ENCODE measurements around the gene MMEL1. TPM values are rescaled to one million over a fixed set of nuclear protein-coding genes. Genes with fewer than 3 reads are reported as not detected.
A peak's percentile ranks its signal among the peaks of the same experiment; 100 is the strongest.
"Not testable (repeated sequence)": the region's sequence is repeated elsewhere in the genome, so short reads cannot be mapped to it uniquely, and the experiment has no call there.

MMEL1 gene, protein sequence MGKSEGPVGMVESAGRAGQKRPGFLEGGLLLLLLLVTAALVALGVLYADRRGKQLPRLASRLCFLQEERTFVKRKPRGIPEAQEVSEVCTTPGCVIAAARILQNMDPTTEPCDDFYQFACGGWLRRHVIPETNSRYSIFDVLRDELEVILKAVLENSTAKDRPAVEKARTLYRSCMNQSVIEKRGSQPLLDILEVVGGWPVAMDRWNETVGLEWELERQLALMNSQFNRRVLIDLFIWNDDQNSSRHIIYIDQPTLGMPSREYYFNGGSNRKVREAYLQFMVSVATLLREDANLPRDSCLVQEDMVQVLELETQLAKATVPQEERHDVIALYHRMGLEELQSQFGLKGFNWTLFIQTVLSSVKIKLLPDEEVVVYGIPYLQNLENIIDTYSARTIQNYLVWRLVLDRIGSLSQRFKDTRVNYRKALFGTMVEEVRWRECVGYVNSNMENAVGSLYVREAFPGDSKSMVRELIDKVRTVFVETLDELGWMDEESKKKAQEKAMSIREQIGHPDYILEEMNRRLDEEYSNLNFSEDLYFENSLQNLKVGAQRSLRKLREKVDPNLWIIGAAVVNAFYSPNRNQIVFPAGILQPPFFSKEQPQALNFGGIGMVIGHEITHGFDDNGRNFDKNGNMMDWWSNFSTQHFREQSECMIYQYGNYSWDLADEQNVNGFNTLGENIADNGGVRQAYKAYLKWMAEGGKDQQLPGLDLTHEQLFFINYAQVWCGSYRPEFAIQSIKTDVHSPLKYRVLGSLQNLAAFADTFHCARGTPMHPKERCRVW
- 1 to 10 TPM in 2 of 4 donors, not detected in 2; 2.2 to 2.6 TPM for total RNA-seq

GRCh38 chr1:2632561-2633361, at the start of gene MMEL1:
MMEL1 (minus strand) TSS chr1:2633016; CDS start chr1:2629484, 3,532 bp downstream.
- 66% methylated on average over 9 of the region's 16 CpGs for WGBS
- Histone ChIP-seq H3K27ac (no peak within 1 kb of the TSS), H3K27me3 (peaks cover 69% of the 10 kb centered on the region), H3K4me3 (no peak within 1 kb of the TSS), H3K36me3 (no peaks in the 10 kb centered on the region), H3K4me1 (peaks cover 19% of the 10 kb centered on the region), H3K9me3 (no peaks in the 10 kb centered on the region)
- TF ChIP-seq POLR2A (IDR thresholded peaks at IDR 0.05): no peak
- TF ChIP-seq, protein P1, sequence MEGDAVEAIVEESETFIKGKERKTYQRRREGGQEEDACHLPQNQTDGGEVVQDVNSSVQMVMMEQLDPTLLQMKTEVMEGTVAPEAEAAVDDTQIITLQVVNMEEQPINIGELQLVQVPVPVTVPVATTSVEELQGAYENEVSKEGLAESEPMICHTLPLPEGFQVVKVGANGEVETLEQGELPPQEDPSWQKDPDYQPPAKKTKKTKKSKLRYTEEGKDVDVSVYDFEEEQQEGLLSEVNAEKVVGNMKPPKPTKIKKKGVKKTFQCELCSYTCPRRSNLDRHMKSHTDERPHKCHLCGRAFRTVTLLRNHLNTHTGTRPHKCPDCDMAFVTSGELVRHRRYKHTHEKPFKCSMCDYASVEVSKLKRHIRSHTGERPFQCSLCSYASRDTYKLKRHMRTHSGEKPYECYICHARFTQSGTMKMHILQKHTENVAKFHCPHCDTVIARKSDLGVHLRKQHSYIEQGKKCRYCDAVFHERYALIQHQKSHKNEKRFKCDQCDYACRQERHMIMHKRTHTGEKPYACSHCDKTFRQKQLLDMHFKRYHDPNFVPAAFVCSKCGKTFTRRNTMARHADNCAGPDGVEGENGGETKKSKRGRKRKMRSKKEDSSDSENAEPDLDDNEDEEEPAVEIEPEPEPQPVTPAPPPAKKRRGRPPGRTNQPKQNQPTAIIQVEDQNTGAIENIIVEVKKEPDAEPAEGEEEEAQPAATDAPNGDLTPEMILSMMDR (IDR thresholded peaks at IDR 0.05): no peak
- TF ChIP-seq POLR2AphosphoS5 (IDR thresholded peaks at IDR 0.05): no peak
- TF ChIP-seq EP300 (IDR thresholded peaks at IDR 0.05): no peak
- DNase-seq (ENCODE audit: low spot score in 2 of 2): no peak

- not testable (repeated sequence) for DNase-seq (ENCODE audit: low spot score in 2 of 2); H3K4me3 ChIP-seq; H3K9me3 ChIP-seq; H3K4me1 ChIP-seq; H3K27ac ChIP-seq; H3K36me3 ChIP-seq; H3K27me3 ChIP-seq
- WGBS: no CpG with 5 or more reads among the region's 10 CpGs
Measured at GRCh38 chr1:2676726-2677125, 43.9 kb upstream of the MMEL1 start.

DNA sequence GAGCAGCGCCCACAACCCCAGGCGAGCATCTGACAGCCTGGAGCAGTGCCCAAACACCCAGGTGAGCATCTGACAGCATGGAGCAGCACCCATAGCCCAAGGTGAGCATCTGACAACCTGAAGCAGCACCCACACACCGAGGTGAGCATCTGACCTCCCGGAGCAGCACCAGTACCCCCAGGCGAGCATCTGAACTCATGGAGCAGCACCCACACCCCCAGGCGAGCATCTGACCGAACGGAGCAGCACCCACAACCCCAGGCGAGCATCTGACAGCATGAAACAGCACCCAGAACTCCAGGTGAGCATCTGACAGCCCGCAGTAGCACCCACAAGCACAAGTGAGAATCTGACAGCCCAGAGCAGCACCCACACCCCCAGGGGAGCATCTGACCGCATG, 38.8 kb upstream of the MMEL1 start:
- 65% methylated on average over 7 of the region's 11 CpGs for WGBS
- not testable (repeated sequence) for H3K27me3 ChIP-seq
- peak in 1 of 2 donors; percentile 83 for DNase-seq (ENCODE audit: low spot score in 2 of 2)

GRCh38 chr1:2659806-2660205, 27.0 kb upstream of the MMEL1 start:
- H3K27ac ChIP-seq, H3K36me3 ChIP-seq, H3K4me3 ChIP-seq, H3K9me3 ChIP-seq, H3K4me1 ChIP-seq, H3K27me3 ChIP-seq: not testable (repeated sequence)
- DNase-seq (ENCODE audit: low spot score in 2 of 2): peak; percentile 44 to 87
- WGBS: 54% methylated on average over 7 of the region's 8 CpGs

More for the DNA sequence above, 38.8 kb upstream of the MMEL1 start:
- not testable (repeated sequence) for H3K27ac ChIP-seq, H3K4me1 ChIP-seq, H3K9me3 ChIP-seq, H3K4me3 ChIP-seq, H3K36me3 ChIP-seq

DNA sequence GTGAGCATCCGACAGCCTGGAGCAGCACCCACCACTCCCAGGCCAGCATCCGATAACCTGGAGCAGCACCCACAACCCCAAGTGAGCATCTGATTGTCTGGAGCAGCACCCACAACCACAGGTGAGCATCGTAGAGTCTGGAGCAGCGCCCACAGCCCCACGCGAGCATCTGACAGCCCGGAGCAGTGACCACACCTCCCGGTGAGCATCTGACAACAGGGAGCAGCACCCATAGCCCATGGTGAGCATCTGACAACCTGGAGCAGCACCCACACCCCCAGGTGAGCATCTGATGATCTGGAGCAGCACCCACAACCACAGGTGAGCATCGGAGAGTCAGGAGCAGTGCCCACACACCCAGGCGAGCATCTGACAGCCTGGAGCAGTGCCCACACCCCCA, 25.1 kb upstream of the MMEL1 start:
- H3K27ac ChIP-seq; DNase-seq (ENCODE audit: low spot score in 2 of 2); H3K4me3 ChIP-seq; H3K36me3 ChIP-seq; H3K4me1 ChIP-seq; H3K9me3 ChIP-seq: not testable (repeated sequence)
- 84% methylated on average over 7 of the region's 10 CpGs for WGBS
- H3K27me3 ChIP-seq: peaks cover 28% of the 10 kb centered on the region

- H3K27ac ChIP-seq; H3K9me3 ChIP-seq; H3K36me3 ChIP-seq; H3K4me3 ChIP-seq; H3K4me1 ChIP-seq; DNase-seq (ENCODE audit: low spot score in 2 of 2): not testable (repeated sequence)
- WGBS: 36% methylated on average over 8 of the region's 12 CpGs
- peaks cover 36% of the 10 kb centered on the region for H3K27me3 ChIP-seq
Measured at GRCh38 chr1:2657124-2657523, 24.3 kb upstream of the MMEL1 start.

- not testable (repeated sequence) for H3K36me3 ChIP-seq, H3K27ac ChIP-seq, H3K4me3 ChIP-seq, H3K4me1 ChIP-seq, H3K9me3 ChIP-seq
- 41% methylated on average over 15 of the region's 16 CpGs for WGBS
- H3K27me3 ChIP-seq: peaks cover 44% of the 10 kb centered on the region
- DNase-seq (ENCODE audit: low spot score in 2 of 2): peak; percentile 79 to 93
Measured at GRCh38 chr1:2655598-2656434, 23.0 kb upstream of the MMEL1 start.

GRCh38 chr1:2654443-2654948, 21.7 kb upstream of the MMEL1 start:
- H3K4me3 ChIP-seq, H3K4me1 ChIP-seq, H3K9me3 ChIP-seq, H3K27ac ChIP-seq, H3K36me3 ChIP-seq: not testable (repeated sequence)
- DNase-seq (ENCODE audit: low spot score in 2 of 2): peak; percentile 71 to 88
- peaks cover 53% of the 10 kb centered on the region for H3K27me3 ChIP-seq
- WGBS: 41% methylated on average over 14 of the region's 14 CpGs

DNA sequence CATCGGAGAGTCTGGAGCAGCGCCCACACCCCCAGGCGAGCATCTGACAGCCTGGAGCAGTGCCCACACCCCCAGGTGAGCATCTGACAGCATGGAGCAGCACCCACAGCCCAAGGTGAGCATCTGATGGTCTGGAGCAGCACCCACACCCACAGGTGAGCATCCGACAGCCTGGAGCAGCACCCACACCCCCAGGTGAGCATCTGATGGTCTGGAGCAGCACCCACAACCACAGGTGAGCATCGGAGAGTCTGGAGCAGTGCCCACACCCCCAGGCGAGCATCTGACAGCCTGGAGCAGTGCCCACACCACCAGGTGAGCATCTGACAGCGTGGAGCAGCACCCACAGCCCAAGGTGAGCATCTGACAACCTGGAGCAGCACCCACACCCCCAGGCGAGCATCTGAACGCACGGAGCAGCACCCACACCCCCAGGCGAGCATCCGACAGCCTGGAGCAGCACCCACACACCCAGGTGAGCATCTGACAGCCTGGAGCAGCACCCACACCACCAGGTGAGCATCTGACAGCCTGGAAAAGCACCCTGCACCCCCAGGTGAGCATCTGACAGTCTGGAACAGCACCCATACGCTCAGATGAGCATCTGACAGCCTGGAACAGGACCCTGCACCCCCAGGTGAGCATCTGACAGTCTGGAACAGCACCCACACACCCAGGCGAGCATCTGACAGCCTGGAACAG, 21.1 kb upstream of the MMEL1 start:
- H3K27ac ChIP-seq, H3K9me3 ChIP-seq, H3K36me3 ChIP-seq, H3K4me1 ChIP-seq, H3K4me3 ChIP-seq: not testable (repeated sequence)
- peaks cover 53% of the 10 kb centered on the region for H3K27me3 ChIP-seq
- DNase-seq (ENCODE audit: low spot score in 2 of 2): peak; percentile 94 to 98
- WGBS: 38% methylated on average over 14 of the region's 14 CpGs

DNA sequence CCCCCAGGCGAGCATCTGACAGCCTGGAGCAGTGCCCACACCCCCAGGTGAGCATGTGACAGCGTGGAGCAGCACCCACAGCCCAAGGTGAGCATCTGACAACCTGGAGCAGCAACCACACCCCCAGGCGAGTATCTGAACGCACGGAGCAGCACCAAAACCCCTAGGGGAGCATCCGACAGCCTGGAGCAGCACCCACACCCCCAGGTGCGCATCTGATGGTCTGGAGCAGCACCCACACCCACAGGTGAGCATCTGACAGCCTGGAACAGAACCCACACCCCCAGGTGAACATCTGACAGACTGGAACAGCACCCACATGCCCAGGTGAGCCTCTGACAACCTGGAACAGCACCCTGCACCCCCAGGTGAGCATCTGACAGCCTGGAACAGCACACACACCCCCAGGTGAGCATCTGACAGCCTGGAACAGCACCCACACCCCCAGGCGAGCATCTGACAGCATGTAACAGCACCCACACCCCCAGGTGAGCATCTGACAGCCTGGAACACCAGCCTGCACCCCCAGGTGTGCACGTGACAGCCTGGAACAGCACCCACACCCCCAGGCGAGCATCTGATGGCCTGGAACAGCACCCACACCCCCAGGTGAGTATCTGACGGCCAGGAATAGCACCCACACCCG, 20.2 kb upstream of the MMEL1 start:
- 27% methylated on average over 12 of the region's 12 CpGs for WGBS
- H3K36me3 ChIP-seq, H3K9me3 ChIP-seq, H3K4me3 ChIP-seq, H3K27ac ChIP-seq, H3K4me1 ChIP-seq: not testable (repeated sequence)
- peaks cover 53% of the 10 kb centered on the region for H3K27me3 ChIP-seq
- peak in 1 of 2 donors; percentile 83 for DNase-seq (ENCODE audit: low spot score in 2 of 2)

All from suprapubic skin (tissue), 4 donors.